GM15510 (cell line): ENCODE results near the gene SCRN2.

ENCODE experiments used
- POLR2A ChIP-seq: IDR thresholded peaks from 3 replicates; pipeline ENCODE4 v1.6.1; 2011; ENCODE audit warnings: borderline replicate concordance; ENCODE audit not compliant: insufficient read length; ENCODE audit errors: extremely low read depth

The SCRN2 gene

DNA sequence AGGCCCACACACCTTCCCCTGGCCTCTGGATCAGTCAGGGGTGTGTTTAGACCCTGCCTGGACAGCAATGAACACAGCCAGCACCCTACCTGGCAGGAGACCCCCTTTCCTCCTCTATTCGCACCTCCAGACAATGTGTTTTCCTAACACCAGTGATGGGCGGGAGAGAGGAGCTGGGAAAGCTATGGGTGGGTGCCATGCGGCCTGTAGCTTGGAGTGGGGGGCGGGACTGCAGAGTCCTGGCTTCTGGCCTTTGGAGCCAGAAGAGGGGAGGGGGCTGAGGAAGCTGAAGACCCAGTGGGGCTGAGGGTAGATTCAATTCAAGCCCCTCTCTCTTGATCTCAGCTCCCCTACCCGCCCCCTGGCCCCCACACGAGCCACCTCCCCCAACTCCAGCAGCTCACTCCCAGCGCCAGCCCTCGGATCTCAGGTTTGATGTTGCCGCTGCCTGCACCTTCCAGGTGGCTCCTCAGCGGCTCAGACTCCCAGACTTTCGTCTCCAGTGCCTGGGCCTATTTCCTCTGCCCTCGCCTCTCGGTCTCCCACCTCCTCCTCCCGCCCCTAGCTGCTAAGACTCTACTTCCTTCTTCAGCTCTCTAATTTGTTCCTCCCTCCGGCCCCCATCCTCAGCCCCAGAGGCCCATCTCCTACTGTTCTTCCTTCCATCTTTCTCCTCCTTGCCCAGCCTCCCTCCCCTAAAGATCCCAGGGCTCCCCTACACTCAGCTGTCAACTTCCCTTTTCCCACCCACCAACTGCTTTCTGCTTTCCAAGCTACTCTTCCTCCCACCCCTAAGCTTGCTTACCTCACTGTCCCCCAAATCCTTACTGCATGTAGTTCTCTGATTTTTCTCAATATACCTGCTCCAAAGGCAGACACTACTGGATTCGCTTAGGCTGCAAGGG is 16.7 kb upstream of the SCRN2 start:
- no peak for TF ChIP-seq POLR2A

DNA sequence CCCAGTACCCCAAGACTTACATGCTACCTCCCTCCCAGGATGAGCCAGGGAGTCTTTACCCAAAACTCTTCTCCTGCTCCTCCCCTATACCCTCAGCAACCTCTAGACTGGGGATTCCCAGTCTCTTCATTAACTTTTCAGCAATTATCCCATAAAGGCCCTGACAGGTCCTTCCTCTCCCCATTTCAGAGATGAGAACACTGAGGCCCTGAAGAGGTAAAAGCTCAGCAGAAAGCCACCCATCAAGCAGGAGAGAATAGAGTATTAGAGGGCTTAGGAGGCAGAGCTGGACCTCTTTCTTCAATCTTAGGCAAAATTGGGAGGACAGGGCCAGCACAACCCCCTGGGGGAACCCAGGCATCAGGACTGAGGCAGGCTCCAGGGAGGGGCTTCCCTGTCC is 15.8 kb upstream of the SCRN2 start:
- no peak for TF ChIP-seq POLR2A

DNA sequence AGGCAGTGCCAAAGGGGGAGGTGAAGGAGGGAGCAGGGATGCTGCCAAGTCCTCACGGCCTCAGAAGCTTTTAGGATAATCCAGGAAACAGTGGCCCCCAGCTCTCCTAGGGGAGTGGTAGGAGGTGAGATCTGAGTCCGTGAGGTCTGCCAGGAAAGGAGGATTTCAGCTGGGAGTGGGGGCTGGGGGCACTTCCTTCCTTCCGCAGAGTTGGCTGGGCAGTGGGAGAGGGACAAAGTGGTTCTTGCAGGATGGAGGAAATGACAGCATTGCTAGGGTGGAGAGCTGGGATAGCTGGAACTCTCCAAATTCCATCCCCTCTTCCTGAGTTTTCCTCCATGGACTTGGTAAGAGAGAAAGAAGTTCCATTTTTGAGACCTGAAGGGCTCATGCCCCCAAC is 14.7 kb upstream of the SCRN2 start:
- TF ChIP-seq POLR2A, result no peak

DNA sequence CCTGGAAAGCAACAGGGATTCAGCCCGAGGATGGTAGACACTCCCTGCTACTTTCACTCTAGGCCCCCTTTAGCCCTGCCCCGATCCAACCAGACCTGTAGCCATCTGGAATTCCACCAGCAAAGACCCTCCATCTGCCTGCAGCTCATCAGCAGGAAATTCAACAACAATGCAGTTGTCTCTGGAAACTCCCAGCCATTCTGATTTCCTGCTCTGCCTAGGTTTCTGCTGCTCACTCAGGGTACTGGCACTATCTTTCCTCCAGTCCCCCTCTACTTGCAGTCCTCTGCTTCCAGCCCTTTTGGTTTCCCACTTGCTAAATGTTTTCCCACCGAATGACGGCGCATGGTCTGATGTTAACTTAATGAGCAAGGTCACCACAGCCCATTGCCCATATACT is 12.5 kb upstream of the SCRN2 start:
- TF ChIP-seq POLR2A, result no peak

DNA sequence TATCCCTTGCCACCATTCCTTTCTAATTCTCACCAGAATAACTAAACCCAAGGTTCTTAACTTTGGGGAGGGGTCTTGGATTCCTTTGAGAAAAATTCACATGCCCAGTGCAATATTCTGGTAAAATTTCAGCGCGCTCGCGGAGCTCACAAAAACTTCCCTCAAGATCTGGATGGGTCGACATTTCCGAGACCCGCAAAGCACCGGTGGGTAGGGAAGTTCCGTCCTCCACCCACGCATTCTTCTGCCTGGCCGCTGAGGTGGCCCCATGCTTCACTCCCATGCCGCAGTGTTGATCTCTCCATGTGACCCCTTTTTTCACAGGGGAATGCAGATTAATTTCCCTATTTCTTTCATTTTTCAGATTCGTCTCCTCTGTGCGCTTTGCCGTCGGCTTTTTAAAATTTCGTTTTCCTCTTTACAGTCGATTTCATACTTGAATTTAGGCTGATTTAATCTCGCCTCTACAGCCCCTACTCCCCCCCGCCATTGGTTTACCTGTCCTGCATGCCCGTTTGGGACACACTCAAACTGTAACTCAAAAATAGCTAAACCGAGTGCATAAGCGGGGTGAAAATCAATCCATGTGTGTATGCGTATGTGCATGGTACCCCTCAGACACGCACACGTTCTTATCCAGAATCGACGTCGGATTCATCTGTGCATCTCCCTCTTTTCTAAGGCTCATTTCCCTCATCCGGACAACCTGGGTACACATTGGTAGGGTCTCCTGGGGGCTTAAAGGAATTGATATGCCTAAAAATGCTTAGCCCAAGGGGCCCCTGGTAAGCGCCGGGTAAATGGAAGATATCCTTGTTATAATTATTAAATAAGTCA is 11.3 kb upstream of the SCRN2 start:
- TF ChIP-seq POLR2A, result no peak

DNA sequence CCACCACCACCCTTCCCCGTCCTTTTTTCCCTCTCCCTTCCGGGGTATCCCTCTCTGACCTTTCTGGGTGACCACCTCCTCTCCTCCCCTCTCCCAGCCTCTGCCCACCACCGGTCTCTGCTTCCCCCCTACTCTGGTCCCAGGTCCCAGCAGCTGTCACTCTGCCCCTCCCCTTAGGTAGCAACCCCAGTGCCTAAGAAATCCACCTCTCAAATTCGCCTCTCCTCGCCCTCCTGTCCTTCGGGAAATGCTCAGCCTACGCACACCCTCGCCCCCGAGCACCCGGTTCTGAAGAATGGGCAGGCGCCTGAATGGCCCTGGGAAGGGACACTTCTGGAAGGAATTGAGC is 10.7 kb upstream of the SCRN2 start:
- TF ChIP-seq POLR2A, result no peak

DNA sequence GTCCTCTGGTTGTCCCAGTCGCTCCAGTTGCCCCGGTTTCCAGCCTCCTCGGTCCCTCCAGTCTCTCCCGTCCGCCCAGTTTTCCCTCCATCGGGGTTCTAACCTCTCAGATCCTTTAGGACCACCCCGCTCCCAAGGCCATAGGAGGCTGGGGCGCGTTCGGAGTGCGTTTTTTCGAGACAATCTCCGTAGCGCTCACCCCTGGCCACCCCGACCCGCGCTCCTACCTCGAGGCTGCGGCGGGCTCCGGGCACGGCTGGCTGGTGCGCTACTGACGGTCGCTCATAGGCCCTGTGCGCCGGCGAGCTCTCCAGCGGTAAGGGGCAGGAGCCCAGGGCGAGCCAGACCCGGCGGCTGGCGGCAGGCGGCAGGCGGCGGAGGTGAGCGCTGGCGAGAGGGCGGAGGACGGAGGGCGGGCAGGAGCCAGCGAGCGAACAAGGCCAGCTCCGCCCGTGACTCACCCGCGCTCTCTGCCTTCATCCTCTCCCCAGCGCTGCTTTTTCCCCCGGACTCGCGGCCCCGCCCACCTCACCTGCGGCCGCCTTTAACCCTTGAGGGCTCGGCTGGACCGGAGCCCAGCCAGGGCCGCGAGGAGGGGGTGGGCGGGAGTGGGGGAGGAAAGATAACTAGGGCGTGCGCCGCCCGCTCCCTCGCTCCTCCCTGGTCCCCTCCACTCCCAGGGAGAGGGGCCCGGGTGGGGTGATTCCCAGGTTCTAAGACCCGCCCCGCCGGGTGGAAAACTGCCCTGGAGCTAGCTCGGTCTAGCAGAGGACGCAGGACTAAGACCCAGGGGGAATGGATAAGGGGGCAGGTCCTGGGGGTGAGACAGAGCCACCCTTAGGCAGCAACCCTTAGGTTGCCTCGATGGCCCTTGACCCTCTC is 9.9 kb upstream of the SCRN2 start, which contains the start of gene SP6:
TSS of gene SP6 (minus strand) at position 472 of the 882 bp plus-strand sequence. CDS start 2,734 bp downstream, outside the sequence.
- no peak for TF ChIP-seq POLR2A

DNA sequence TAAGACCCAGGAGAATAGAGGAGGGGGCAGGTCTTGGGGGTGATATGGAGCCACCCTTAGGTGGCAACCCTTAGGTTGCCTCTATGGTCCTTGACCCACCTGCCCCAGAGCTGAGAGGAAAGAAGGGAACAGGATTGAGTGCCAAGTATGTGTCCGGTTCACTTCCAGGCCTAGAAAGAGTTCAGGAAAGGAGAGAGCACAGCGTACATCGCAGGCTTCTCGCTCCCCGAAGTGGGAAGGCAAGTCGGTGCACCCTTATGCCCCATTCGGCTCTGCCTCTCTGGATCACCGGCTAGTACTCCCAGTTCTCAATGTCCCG is 9.3 kb upstream of the SCRN2 start:
- TF ChIP-seq POLR2A, result no peak

DNA sequence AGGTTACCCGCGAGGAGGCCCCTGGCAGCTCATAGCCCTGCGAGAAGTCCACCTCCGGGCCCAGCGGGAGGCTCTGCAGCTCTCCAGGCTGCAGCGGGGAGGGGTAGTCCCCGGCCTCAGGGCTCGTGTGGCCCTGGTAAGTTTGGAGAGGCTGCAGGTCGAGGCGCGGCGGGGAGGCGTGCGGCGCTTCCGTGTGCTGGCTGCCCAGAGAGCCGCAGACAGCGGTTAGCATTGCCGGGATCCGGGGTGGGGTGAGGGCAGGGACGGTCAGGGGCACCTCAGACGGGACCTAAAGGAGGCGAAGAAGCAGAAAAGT is 7.1 kb upstream of the SCRN2 start:
- TF ChIP-seq POLR2A, result no peak

DNA sequence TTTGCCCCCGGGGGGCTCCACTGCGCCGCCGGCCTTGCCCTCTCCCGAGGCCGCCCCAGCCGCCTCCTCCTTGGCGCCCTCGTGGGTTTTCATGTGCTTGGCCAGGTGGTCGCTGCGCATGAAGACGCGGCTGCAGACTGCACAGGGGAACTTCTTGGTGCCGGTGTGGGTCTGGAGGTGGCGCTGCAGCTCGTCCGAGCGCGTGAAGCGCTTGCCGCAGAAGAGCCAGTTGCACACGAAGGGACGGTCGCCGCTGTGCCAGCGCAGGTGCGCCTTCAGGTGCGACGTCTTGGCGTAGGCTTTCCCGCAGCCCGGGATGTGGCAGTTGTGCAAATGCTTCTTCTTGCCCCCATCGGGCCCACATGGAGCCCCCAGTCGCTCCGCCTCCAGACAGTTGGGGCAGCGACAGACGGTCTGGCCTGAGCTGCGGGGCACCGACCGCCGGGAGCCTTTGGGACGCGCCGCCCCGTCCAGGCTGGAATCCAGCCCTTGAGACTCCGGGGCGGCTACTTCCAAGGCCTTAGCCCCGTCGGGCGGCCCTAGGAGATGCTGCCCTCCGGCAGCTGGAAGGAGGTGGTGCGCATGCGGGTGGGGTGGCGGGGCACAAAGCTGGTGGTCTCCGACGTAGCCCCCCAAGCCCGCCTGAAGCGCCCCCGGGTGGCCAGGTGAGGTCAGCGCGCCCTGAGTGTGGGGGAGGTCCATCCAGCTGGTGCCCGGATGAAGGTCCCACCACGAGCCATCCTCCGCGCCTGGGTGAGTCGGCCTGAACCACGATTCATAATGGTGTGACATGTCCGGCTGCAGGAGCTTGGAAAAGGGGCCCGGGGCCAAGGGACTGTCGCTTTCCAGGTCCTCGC is 6.5 kb upstream of the SCRN2 start:
- TF ChIP-seq POLR2A, result no peak

DNA sequence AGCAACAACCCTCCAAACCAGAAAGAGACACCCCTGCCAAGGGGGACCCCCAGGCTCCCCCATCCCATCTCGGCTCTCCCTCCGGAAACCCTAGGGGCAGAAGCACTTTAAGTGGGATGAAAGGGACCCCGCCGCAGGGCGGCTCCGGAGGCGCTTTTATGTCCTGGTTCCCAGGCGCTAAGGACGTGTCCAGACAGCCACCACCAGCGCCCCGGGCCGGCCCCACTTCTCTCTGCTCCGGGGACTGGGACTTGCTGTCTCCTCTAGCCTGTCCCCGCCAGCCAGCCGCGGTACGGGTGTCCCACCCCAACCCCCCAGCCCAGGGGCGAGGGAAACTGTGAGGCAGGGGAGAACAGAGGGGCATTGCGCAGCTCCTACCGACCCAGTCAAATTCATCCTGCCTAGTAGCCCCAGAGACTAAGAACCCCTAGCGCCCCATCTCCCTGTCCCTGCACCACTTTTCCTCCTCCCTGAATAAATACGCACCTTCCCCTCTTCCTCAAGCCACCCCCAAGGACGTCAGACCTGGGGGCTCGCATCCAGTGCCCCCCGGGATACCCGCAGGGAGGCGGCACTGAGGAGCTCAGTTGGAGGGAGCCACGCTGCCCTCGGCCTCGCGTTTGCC is 5.8 kb upstream of the SCRN2 start:
- TF ChIP-seq POLR2A, result no peak

DNA sequence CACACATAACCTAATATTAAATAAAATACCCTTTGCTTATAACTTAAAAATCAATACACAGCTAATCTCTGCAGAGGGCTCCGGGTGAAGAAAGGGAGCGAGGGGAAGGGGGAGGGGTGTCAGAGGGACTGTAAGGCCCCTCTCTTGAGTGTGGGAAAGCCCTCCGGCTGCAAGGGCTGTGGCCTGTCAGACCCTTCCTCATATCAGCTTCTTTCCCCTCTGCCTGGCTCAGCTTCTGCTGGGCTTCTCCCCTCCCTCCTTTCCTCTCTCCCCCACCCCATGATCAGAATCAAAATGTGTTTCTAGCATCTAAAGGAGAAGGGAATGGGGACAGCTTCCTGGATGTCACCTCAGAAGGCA is 4.6 kb upstream of the SCRN2 start:
- no peak for TF ChIP-seq POLR2A

DNA sequence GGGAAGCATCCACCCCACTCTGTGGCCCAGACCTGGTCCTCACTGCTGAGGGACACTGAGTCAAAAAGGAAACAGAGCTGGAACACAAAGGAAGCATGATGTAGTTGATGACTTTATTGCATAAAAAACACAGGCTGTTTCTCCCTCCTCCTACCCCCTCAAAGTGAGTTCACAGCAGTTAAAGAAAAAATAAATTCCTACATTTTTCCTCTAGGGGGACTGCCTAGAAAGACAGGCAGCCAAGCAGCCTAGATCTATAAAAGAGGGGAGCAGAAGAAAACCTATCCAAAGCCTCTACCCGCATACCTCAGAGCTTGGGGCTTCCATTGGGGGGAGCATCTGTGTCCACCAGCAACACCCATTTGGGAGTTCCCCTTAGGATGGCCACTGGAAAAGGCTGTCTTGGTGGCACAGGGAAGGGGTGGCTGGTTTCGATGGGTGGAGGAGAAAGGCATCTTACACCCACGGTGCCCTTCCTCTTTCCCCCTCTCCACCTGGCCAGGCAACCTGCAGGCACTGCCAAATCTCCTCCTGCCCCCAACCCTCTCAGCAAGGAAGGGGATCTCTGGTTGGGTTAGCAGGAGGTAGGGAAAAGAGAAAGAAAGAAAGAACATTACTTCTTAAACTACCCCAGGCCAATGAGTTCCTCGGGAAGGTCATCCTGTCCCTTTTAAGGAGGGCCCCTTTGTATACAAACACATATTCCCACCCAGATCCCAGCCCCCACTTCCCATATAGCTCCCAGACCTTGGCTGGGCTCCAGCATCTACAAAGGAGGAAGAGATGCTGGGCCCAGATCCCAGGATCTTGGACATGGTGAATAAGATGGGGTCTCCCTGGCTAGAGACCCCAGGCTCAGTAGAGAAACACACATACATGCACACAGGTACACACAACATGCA is 4.0 kb upstream of the SCRN2 start:
- no peak for TF ChIP-seq POLR2A
